Chondrocyte (in vitro differentiated cells): ENCODE data around the gene DNAJC4. TPM values are rescaled to one million over a fixed set of nuclear protein-coding genes. Genes with fewer than 3 reads are reported as not detected.

Experiments used
- DNase-seq: peaks from one replicate; pipeline ENCODE4 v3.0.0; 2021; ENCODE audit warnings: mixed read lengths, low spot score
- H3K27ac Mint-ChIP-seq: one replicate; pipeline ENCODE4 v1.8.0; 2021; ENCODE audit warnings: mild to moderate bottlenecking, moderate library complexity, mixed read lengths; ENCODE audit not compliant: unreplicated experiment
- H3K27me3 Mint-ChIP-seq: 2 replicates; pipeline ENCODE4 v1.8.0; 2021; ENCODE audit warnings: low read depth, mixed read lengths
- H3K36me3 Mint-ChIP-seq: 2 replicates; pipeline ENCODE4 v1.8.0; 2021; ENCODE audit warnings: low read depth, mixed read lengths
- H3K4me1 Mint-ChIP-seq: 2 replicates; pipeline ENCODE4 v1.8.0; 2021; ENCODE audit warnings: low read depth, mild to moderate bottlenecking, mixed read lengths
- H3K4me3 Mint-ChIP-seq: one replicate; pipeline ENCODE4 v1.8.0; 2021; ENCODE audit warnings: mild to moderate bottlenecking, moderate library complexity, mixed read lengths; ENCODE audit not compliant: unreplicated experiment
- H3K9me3 Mint-ChIP-seq: 2 replicates; pipeline ENCODE4 v1.8.0; 2021; ENCODE audit warnings: low read depth, mixed read lengths
- total RNA-seq: library from RNA; stranded (reverse); gene quantifications from 3 replicates; pipeline ENCODE4 v1.2.1, GENCODE V29; 2021
- TF ChIP-seq, protein P1 (sequence below): fragments of 200-600 bp; sonication (generic); IDR thresholded peaks from 2 replicates; pipeline ENCODE4 v1.5.0; 2021; ENCODE audit warnings: antibody characterized with exemption, mild to moderate bottlenecking, moderate library complexity

DNAJC4 gene
- total RNA-seq, 1 donor from 2014 or later = 31.6 TPM

DNA sequence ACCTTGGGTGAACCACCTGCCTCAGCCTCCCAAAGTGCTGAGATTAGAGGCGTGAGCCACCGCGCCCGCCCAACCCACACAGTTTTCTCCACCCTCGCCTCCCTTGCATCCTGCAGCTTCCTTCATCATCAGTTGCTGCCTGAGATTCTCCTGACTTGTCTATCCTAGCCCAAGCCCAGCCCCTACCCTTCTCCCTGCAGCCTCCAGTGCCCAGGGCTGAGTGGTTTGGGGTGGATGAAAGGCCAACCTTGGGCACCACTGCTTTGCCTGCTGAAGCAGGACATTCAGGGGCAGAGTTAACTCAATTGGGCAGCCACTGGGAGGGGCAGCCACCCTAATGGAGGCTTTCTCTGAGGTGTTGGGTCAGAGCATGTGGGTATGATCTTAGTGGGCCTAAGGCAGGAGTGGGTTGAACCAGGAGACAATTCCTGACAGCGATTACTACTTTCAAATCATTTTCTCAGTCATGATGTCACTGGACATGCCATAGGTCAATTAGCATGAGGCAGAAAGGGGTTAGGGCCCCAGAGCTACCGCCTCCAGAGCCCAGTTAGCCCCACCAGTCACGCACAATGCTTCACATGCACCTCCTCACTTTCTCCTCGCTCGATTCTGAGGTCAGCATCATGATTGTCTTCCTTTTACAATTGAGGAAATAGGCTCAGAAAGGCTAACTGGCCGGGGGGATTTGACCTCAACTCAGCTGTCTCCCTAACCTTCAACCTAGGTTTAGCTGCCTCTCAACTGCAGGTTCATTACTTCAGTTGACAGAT, 9.5 kb downstream of the DNAJC4 start:
- H3K9me3 Mint-ChIP-seq = no peaks in the 10 kb centered on the region
- H3K27me3 Mint-ChIP-seq = no peaks in the 10 kb centered on the region
- H3K27ac Mint-ChIP-seq = peak overlapping the region; percentile 95
- H3K4me3 Mint-ChIP-seq = peak overlapping the region; percentile 87
- peaks cover 12% of the 10 kb centered on the region for H3K36me3 Mint-ChIP-seq
- DNase-seq = no peak
- TF ChIP-seq, protein P1, sequence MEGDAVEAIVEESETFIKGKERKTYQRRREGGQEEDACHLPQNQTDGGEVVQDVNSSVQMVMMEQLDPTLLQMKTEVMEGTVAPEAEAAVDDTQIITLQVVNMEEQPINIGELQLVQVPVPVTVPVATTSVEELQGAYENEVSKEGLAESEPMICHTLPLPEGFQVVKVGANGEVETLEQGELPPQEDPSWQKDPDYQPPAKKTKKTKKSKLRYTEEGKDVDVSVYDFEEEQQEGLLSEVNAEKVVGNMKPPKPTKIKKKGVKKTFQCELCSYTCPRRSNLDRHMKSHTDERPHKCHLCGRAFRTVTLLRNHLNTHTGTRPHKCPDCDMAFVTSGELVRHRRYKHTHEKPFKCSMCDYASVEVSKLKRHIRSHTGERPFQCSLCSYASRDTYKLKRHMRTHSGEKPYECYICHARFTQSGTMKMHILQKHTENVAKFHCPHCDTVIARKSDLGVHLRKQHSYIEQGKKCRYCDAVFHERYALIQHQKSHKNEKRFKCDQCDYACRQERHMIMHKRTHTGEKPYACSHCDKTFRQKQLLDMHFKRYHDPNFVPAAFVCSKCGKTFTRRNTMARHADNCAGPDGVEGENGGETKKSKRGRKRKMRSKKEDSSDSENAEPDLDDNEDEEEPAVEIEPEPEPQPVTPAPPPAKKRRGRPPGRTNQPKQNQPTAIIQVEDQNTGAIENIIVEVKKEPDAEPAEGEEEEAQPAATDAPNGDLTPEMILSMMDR = no peak
- peaks cover 41% of the 10 kb centered on the region for H3K4me1 Mint-ChIP-seq

DNA sequence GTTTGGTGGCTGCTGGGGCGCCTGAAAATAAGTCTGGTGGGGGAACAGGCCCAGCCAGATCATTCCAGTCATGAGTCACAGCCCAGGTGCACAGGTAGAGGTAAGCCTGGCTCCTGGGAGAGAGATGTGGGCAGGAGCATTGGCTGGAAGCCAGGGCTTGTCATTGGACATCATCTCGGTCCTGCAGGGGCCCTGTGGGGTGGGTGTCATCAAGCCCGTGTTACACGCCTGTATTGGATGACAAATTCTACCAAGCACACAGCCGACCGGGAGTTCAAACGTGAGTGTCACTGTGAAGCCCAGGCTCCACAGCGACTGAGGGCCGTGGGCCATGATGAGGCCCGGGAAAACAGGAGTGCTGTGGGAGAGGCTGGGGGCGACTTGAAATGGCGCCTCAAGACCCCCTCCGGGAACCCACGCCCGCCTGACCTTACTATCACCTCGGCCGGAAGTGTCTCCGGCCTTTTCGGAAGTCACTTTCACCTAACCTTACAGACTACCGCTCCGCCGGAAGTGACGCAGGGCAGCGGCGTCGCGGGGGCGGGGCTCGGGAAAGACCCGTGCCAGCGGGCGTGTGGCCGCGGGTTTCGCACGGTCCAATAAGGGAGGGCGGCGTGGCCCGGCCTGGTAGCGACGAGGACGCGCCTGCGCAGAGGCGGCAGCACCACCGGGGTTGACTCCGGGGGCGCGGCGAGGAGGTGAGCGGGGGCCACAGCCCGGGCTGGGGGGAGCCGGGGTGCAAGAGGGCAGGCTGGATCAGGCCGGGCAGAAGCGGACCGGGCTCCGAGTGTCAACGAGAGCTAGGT, 10.3 kb downstream of the DNAJC4 start, which contains the start of gene FKBP2:
Gene FKBP2 (plus strand): TSS at position 661 of the 806 bp plus-strand sequence. CDS start 1,293 bp downstream, outside the sequence.
- H3K4me1 Mint-ChIP-seq = peaks cover 38% of the 10 kb centered on the region

DNA sequence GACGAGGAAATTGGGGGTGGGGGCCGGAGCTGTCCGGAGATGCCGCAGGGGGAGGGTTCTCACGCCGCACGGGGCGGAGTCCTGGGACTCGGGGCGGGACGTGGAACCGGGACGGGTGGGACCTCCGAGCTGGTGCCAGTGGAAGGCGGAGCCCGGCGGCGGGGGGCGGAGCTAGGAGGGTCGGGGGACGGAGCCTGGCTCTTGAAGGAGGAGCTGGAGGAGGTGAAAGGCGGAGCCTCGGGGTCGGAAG, 10.8 kb downstream of the DNAJC4 start:
- TF ChIP-seq, protein P1 = no peak
- no peak for DNase-seq
- Mint-ChIP-seq H3K9me3 (no peaks in the 10 kb centered on the region), H3K4me3 (peak overlapping the region; percentile 87), H3K27me3 (no peaks in the 10 kb centered on the region), H3K36me3 (peaks cover 12% of the 10 kb centered on the region), H3K4me1 (peaks cover 37% of the 10 kb centered on the region), H3K27ac (peak overlapping the region; percentile 95)

More for the DNA sequence above, 10.3 kb downstream of the DNAJC4 start, which contains the start of gene FKBP2:
- TF ChIP-seq, protein P1 = no peak
- DNase-seq = peak; percentile 99
- Mint-ChIP-seq H3K27me3 (no peaks in the 10 kb centered on the region), H3K36me3 (peaks cover 12% of the 10 kb centered on the region), H3K27ac (peak within 1 kb of the TSS; percentile 95), H3K9me3 (no peaks in the 10 kb centered on the region), H3K4me3 (peak within 1 kb of the TSS; percentile 87)

DNA sequence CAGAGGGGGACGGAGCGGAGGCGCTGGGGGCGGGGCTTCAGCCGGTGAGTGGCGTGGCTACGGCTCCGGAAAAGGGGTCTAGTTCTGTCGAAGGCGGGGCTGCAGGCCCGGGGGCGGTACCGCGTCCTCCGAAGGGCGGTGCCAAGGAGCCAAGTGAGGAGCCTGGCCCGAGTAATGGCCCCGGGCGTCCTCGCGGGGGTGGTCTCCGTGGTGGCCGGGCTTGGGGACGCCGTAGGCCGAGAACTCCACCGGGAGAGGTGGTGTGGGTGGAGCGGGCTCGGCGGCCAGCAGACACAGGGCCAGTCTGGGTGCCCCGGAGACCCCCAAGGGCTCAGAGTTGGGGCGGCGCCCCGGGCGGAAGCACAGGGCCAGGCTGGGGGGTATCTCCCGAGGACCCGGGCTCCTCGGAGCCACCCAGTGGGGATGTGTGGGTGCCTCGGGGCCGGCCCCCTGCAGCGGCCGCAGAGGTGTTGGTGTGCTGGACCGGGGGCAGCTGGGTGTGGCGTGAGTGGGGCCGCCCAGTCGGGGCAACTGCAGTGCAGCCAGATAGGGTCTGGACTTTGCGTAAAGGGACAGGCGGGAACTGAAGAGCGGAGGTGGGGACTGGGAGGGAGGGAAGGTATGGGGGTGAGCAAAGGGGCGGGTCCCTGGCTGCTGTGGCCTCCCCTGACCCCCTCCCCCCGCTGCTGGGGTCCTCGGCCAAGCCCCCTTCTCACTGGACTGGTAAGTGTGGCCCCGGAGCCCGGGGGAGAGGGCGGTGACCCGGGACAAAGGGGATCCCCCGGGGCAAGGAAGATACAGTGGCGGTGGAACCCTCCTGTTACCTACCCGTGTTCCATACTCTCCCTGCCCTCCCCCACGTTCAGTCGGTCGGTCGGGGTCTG, 11.4 kb downstream of the DNAJC4 start:
- Mint-ChIP-seq H3K4me1 (peaks cover 37% of the 10 kb centered on the region), H3K27me3 (no peaks in the 10 kb centered on the region), H3K36me3 (peaks cover 12% of the 10 kb centered on the region), H3K9me3 (no peaks in the 10 kb centered on the region), H3K4me3 (peak overlapping the region; percentile 87), H3K27ac (peak overlapping the region; percentile 95)
- DNase-seq = peak; percentile 100
- TF ChIP-seq, protein P1 = no peak
